ENCODE data around the gene EED. TPM values are rescaled to one million over a fixed set of nuclear protein-coding genes. Genes with fewer than 3 reads are reported as not detected.

EED gene
- total RNA-seq, 2 donors from 2014 or later, result 21.9 to 28.3 TPM

DNA sequence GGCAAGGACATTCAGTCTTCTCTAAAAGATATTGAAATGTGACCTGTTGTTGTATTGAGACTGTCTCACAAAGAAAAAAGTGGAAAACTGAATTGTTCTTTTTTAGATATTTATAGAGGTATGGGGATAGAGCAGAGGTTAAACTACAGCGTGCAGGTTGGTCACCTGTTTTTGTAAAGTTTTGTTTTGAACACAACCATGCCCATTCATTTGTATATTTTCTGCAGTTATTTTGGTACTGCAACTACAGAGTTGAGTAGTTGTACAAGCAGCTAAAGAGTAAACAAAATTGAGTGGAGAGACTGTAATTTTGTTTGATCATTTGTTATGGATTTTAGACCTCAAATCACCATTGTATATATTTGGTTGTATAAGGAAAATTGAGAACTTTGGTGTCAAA lies 11.3 kb downstream of the EED start:
- no peak overlapping the region for H3K27ac ChIP-seq
- H3K9me3 ChIP-seq, result no peaks in the 10 kb centered on the region
- H3K4me3 ChIP-seq, result no peak overlapping the region
- H3K27me3 ChIP-seq, result no peaks in the 10 kb centered on the region
- DNase-seq, result no peak
- intact Hi-C loops (cut with DNase I), result no loop called here
- TF ChIP-seq, protein P1, sequence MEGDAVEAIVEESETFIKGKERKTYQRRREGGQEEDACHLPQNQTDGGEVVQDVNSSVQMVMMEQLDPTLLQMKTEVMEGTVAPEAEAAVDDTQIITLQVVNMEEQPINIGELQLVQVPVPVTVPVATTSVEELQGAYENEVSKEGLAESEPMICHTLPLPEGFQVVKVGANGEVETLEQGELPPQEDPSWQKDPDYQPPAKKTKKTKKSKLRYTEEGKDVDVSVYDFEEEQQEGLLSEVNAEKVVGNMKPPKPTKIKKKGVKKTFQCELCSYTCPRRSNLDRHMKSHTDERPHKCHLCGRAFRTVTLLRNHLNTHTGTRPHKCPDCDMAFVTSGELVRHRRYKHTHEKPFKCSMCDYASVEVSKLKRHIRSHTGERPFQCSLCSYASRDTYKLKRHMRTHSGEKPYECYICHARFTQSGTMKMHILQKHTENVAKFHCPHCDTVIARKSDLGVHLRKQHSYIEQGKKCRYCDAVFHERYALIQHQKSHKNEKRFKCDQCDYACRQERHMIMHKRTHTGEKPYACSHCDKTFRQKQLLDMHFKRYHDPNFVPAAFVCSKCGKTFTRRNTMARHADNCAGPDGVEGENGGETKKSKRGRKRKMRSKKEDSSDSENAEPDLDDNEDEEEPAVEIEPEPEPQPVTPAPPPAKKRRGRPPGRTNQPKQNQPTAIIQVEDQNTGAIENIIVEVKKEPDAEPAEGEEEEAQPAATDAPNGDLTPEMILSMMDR (IDR thresholded peaks at IDR 0.05), result no peak
- H3K4me1 ChIP-seq, result no peaks in the 10 kb centered on the region
- H3K36me3 ChIP-seq, result no peaks in the 10 kb centered on the region
- H3K9ac ChIP-seq (ENCODE audit: low read depth in 2 of 2, low read length in 2 of 2), result no peak overlapping the region

DNA sequence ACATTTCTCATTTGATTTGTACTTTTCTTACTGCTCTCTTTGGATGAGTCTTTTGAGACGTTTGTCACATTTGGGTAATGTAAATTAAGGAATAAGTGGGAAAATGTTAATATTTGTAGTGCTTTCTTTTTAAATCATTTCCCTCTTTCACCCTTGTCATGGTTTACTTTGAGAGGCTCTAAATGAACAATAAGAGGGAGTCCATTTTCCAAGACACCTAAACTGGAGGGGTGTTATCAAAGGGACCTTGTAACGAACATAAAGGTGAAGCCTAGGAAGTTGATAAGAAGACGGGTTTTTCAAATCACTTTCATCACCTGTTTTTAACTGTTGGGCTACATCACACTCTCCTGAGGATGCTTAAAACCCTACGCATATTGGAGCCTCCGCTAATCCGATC lies 12.1 kb downstream of the EED start:
- no peak overlapping the region for H3K27ac ChIP-seq
- no peaks in the 10 kb centered on the region for H3K9me3 ChIP-seq
- no peak for DNase-seq
- intact Hi-C loops (cut with DNase I), result no loop called here
- no peak overlapping the region for H3K9ac ChIP-seq (ENCODE audit: low read depth in 2 of 2, low read length in 2 of 2)
- H3K4me1 ChIP-seq, result no peaks in the 10 kb centered on the region
- no peak overlapping the region for H3K4me3 ChIP-seq
- TF ChIP-seq, protein P1 (IDR thresholded peaks at IDR 0.05), result no peak
- no peaks in the 10 kb centered on the region for H3K36me3 ChIP-seq
- H3K27me3 ChIP-seq, result no peaks in the 10 kb centered on the region

DNA sequence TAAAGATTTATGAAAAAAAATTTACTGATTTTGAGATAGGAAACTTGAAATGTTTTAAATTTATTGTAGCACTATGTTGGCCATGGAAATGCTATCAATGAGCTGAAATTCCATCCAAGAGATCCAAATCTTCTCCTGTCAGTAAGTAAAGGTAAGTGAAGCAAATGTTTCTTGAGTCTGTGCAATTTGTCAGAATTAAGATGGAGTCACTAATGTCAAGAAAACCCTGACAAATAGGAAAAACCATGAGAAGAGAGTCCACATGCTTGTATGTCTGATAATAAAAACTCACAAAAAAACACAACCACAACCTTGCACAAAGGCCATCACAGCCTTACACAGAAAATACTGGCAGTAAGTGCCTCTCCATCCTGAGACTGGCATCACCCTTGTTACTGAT lies 12.9 kb downstream of the EED start:
- Histone ChIP-seq H3K36me3 (no peaks in the 10 kb centered on the region), H3K9ac (ENCODE audit: low read depth in 2 of 2, low read length in 2 of 2) (no peak overlapping the region), H3K4me3 (no peak overlapping the region), H3K27me3 (no peaks in the 10 kb centered on the region), H3K9me3 (no peaks in the 10 kb centered on the region), H3K27ac (no peak overlapping the region), H3K4me1 (no peaks in the 10 kb centered on the region)
- intact Hi-C loops (cut with DNase I), result no loop called here
- TF ChIP-seq, protein P1 (IDR thresholded peaks at IDR 0.05), result no peak
- no peak for DNase-seq

DNA sequence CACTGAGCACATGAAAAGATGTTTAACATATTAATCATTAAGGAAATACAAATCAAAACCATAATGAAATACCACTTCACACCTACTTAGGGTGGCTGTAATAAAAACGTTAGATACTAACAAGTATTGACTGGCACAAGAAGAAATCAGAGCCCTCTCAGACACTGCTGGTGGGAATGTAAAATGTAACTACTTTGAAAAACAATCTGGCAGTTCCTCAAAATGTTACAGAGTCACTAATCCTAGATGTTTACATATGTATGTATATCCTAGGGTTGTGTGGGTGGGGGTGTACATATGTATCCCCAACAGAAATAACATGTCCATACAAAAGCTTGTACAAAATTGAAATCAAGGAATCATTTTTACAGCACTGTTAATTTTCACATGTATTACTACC lies 15.2 kb downstream of the EED start:
- TF ChIP-seq, protein P1 (IDR thresholded peaks at IDR 0.05), result no peak
- H3K36me3 ChIP-seq, result no peaks in the 10 kb centered on the region
- no peaks in the 10 kb centered on the region for H3K9me3 ChIP-seq
- intact Hi-C loops (cut with DNase I), result no loop called here
- H3K4me3 ChIP-seq, result no peak overlapping the region
- H3K4me1 ChIP-seq, result no peaks in the 10 kb centered on the region
- H3K27ac ChIP-seq, result no peak overlapping the region
- no peak for DNase-seq
- H3K9ac ChIP-seq (ENCODE audit: low read depth in 2 of 2, low read length in 2 of 2), result no peak overlapping the region
- H3K27me3 ChIP-seq, result no peaks in the 10 kb centered on the region

DNA sequence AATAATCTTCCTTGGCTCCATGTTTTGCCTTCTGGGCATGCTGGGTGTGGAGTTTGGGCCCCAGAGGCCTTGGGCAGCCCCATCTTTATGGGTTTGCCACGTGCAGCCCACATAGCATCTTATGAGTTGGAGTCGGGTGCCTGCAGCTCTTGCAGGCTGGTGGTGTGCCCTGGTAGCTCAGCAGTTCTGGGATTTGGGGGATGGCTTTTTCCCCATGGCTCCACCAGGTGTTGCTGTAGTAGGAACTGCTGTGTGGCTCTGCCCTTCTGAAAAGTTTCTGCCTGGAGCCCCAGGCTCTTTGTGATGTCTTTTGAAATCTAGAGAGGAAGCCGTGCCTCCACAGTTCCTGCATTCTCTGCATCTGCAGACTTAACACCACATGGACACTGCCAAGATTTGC lies 16.8 kb downstream of the EED start:
- intact Hi-C loops (cut with DNase I), result no loop called here
- Histone ChIP-seq H3K27me3 (no peaks in the 10 kb centered on the region), H3K4me3 (no peak overlapping the region), H3K9me3 (no peaks in the 10 kb centered on the region), H3K9ac (ENCODE audit: low read depth in 2 of 2, low read length in 2 of 2) (no peak overlapping the region), H3K27ac (no peak overlapping the region), H3K4me1 (no peaks in the 10 kb centered on the region), H3K36me3 (no peaks in the 10 kb centered on the region)
- TF ChIP-seq, protein P1 (IDR thresholded peaks at IDR 0.05), result no peak
- DNase-seq, result no peak

DNA sequence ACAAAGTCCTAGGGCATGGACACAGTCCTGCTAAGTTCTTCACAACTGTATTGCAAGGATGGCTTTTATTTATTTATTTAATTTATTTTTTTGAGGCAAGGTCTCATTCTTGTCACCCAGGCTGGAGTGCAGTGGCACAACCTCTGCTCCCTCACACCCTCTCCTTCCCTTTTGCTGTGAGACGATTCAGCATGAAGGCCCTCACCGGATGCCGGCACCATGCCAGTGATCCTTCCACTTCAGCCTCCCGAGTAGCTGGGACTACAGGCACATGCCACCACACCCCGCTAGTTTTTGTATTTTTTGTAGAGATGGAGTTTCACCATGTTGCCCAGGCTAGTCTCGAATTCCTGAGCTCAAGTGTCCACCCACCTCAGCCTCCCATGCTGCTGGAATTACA lies 17.8 kb downstream of the EED start:
- TF ChIP-seq, protein P1 (IDR thresholded peaks at IDR 0.05), result no peak
- Histone ChIP-seq H3K36me3 (no peaks in the 10 kb centered on the region), H3K4me1 (no peaks in the 10 kb centered on the region), H3K9ac (ENCODE audit: low read depth in 2 of 2, low read length in 2 of 2) (no peak overlapping the region), H3K27ac (no peak overlapping the region), H3K4me3 (no peak overlapping the region), H3K27me3 (no peaks in the 10 kb centered on the region), H3K9me3 (no peaks in the 10 kb centered on the region)
- intact Hi-C loops (cut with DNase I), result no loop called here
- DNase-seq, result no peak
